NB4 (cell line): ENCODE data around the gene ADGRD2.

ENCODE experiments used
- POLR2A ChIP-seq: IDR thresholded peaks from 2 replicates; pipeline ENCODE4 v1.6.1; 2011; ENCODE audit warnings: mild to moderate bottlenecking; ENCODE audit not compliant: insufficient read length; ENCODE audit errors: extremely low read depth
- TF ChIP-seq, protein P1 (sequence below): IDR thresholded peaks from one replicate; pipeline ENCODE4 v1.5.1; 2012; ENCODE audit warnings: low read depth, low read length

DNA sequence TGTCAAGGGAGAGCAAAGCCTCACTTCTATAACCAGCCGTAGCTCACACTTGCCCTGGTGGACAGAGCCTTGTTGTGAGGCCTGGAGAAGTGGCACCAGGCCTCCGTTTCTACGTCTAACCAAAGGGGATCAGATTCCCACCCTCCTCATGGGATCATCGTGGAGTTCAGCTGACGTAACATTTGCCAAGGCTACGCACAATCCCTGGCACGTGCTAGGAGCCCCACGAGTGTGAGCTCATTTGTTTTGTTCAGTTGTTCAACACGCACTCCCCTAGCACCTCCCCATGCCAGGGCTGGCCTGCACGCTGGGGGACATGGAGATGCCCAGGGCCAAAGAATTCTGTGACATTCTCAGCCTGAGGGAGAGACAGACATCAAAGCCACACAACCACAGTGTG lies 23.1 kb downstream of the ADGRD2 start:
- TF ChIP-seq, protein P1, sequence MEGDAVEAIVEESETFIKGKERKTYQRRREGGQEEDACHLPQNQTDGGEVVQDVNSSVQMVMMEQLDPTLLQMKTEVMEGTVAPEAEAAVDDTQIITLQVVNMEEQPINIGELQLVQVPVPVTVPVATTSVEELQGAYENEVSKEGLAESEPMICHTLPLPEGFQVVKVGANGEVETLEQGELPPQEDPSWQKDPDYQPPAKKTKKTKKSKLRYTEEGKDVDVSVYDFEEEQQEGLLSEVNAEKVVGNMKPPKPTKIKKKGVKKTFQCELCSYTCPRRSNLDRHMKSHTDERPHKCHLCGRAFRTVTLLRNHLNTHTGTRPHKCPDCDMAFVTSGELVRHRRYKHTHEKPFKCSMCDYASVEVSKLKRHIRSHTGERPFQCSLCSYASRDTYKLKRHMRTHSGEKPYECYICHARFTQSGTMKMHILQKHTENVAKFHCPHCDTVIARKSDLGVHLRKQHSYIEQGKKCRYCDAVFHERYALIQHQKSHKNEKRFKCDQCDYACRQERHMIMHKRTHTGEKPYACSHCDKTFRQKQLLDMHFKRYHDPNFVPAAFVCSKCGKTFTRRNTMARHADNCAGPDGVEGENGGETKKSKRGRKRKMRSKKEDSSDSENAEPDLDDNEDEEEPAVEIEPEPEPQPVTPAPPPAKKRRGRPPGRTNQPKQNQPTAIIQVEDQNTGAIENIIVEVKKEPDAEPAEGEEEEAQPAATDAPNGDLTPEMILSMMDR: no peak
- TF ChIP-seq POLR2A: no peak
